Liver (tissue), 9 donors: Measurements from ENCODE around the gene XXYLT1. TPM values are rescaled to one million over a fixed set of nuclear protein-coding genes. Genes with fewer than 3 reads are reported as not detected.

Experiments
- DNase-seq: peaks from one replicate; pipeline ENCODE4 v3.0.0-alpha.2; 2017; ENCODE audit warnings: low spot score
- H3K27ac ChIP-seq, 2 donors: one replicate each; pipeline ENCODE4 v1.7.0; 2013; ENCODE audit warnings: inconsistent platforms in 2 of 2, low read length in 2 of 2, control low read depth in 1 of 2, low read depth in 1 of 2, mild to moderate bottlenecking in 1 of 2
- H3K27me3 ChIP-seq, 4 donors: one replicate each; pipeline versions ENCODE4 v1.6.1 to v1.7.0; 2013; ENCODE audit warnings: low read length in 3 of 4, inconsistent platforms in 1 of 4, mild to moderate bottlenecking in 1 of 4, moderate library complexity in 1 of 4; ENCODE audit not compliant: control insufficient read depth in 4 of 4, insufficient read depth in 4 of 4
- H3K36me3 ChIP-seq, 4 donors: one replicate each; pipeline versions ENCODE4 v1.6.1 to v1.7.0; 2013; ENCODE audit warnings: low read length in 3 of 4, mild to moderate bottlenecking in 3 of 4, low read depth in 1 of 4, moderate library complexity in 1 of 4; ENCODE audit not compliant: control insufficient read depth in 4 of 4, insufficient read depth in 3 of 4
- H3K4me1 ChIP-seq, 4 donors: one replicate each; pipeline versions ENCODE4 v1.6.1 to v1.7.0; 2013; ENCODE audit warnings: low read length in 3 of 4, mild to moderate bottlenecking in 3 of 4, moderate library complexity in 1 of 4; ENCODE audit not compliant: control insufficient read depth in 4 of 4, insufficient read depth in 4 of 4
- H3K4me3 ChIP-seq, 3 donors: one replicate each; pipeline versions ENCODE4 v1.6.1 to v1.7.0; 2013; ENCODE audit warnings: low read length in 3 of 3, control low read depth in 1 of 3, low read depth in 1 of 3, mild to moderate bottlenecking in 1 of 3
- H3K9ac ChIP-seq, 2 donors: one replicate each; pipeline ENCODE4 v1.7.0; 2013; ENCODE audit warnings: low read length in 2 of 2, mild to moderate bottlenecking in 2 of 2, moderate library complexity in 2 of 2, control low read depth in 1 of 2, low read depth in 1 of 2
- H3K9me3 ChIP-seq, 4 donors: one replicate each; pipeline versions ENCODE4 v1.6.1 to v1.7.0; 2013; ENCODE audit warnings: low read length in 3 of 4; ENCODE audit not compliant: control insufficient read depth in 4 of 4
- ATF3 ChIP-seq: IDR thresholded peaks from 2 replicates; pipeline ENCODE4 v1.6.1; 2016; ENCODE audit warnings: antibody characterized with exemption
- EGR1 ChIP-seq, 2 donors: IDR thresholded peaks; 2 replicates each; pipeline ENCODE4 v1.6.1; 2016 to 2018; ENCODE audit warnings: antibody characterized with exemption in 2 of 2, low read depth in 2 of 2
- FOXA1 ChIP-seq: IDR thresholded peaks from 2 replicates; pipeline ENCODE4 v1.6.1; 2016; ENCODE audit warnings: antibody characterized with exemption
- FOXA2 ChIP-seq: IDR thresholded peaks from 2 replicates; pipeline ENCODE4 v1.6.1; 2016; ENCODE audit warnings: antibody characterized with exemption
- GABPA ChIP-seq, 2 donors: IDR thresholded peaks in 1 of 2; conservative IDR thresholded peaks in 1 of 2; 2 replicates each; pipeline ENCODE4 v1.6.1; 2016; ENCODE audit warnings: antibody characterized with exemption in 2 of 2, mild to moderate bottlenecking in 1 of 2, moderate library complexity in 1 of 2
- HNF4A ChIP-seq, 2 donors: conservative IDR thresholded peaks; 2 replicates each; pipeline ENCODE4 v1.6.1; 2016; ENCODE audit warnings: antibody characterized with exemption in 2 of 2, mild to moderate bottlenecking in 2 of 2
- JUND ChIP-seq, 2 donors: IDR thresholded peaks; 2 replicates each; pipeline ENCODE4 v1.6.1; 2016; ENCODE audit warnings: antibody characterized with exemption in 2 of 2
- MAX ChIP-seq: IDR thresholded peaks from 2 replicates; pipeline ENCODE4 v1.6.1; 2016; ENCODE audit warnings: antibody characterized with exemption
- NR2F2 ChIP-seq: IDR thresholded peaks from 2 replicates; pipeline ENCODE4 v1.6.1; 2016; ENCODE audit warnings: antibody characterized with exemption
- RAD21 ChIP-seq, 2 donors: IDR thresholded peaks; 2 replicates each; pipeline ENCODE4 v1.6.1; 2016; ENCODE audit warnings: antibody characterized with exemption in 2 of 2, mild to moderate bottlenecking in 2 of 2
- RXRA ChIP-seq, 2 donors: IDR thresholded peaks; 2 replicates each; pipeline ENCODE4 v1.6.1; 2017 to 2018; ENCODE audit warnings: antibody characterized with exemption in 2 of 2, mild to moderate bottlenecking in 1 of 2
- SP1 ChIP-seq: IDR thresholded peaks from 2 replicates; pipeline ENCODE4 v1.6.1; 2018; ENCODE audit warnings: antibody characterized with exemption, mild to moderate bottlenecking
- TAF1 ChIP-seq: conservative IDR thresholded peaks from 2 replicates; pipeline ENCODE4 v1.6.1; 2016; ENCODE audit warnings: antibody characterized with exemption, mild to moderate bottlenecking
- YY1 ChIP-seq: IDR thresholded peaks from 2 replicates; pipeline ENCODE4 v1.6.1; 2016; ENCODE audit warnings: antibody characterized with exemption, mild to moderate bottlenecking
- ZBTB33 ChIP-seq: IDR thresholded peaks from 2 replicates; pipeline ENCODE4 v1.6.1; 2016; ENCODE audit warnings: antibody characterized with exemption
- WGBS: extraction: QIAGEN DNeasy Blood & Tissue Kit; methylation state at CpG from one replicate; pipeline ENCODE4 v1.1.7; 2013; 5-methylcytosine and 5-hydroxymethylcytosine counted together
- polyA plus RNA-seq, 2 donors: library from polyadenylated mRNA; stranded (reverse) in 1 of 2; unstranded in 1 of 2; fragments of 200-250 nt in 1 of 2; fragments of >200 nt in 1 of 2; fragmentation: Nextera tagmentation in 1 of 2; extraction: Ambion mirVana in 1 of 2; gene quantifications; one replicate each; pipeline versions ENCODE4 v1.2.1 to v1.2.3, GENCODE V29; 2013 to 2015
- total RNA-seq, 2 donors: library from RNA; depleted of rRNA; stranded (reverse); fragments of >200 nt; gene quantifications; one replicate each; pipeline ENCODE4 v1.2.3, GENCODE V29; 2014
- TF ChIP-seq, protein P1 (sequence below): fragments of 150-350 bp; IDR thresholded peaks from 2 replicates; pipeline ENCODE4 v1.5.1; 2017; ENCODE audit warnings: improper control_type of control experiment, low read depth, low read length; ENCODE audit not compliant: missing input control
- donor health status: healthy.
- donor health status: healthy.
- donor health status: healthy.
- donor health status: healthy.
- donor health status: healthy.

The XXYLT1 gene
- total and polyA plus RNA-seq, 4 donors, result 0.93 to 7.6 (median 2.8) TPM

GRCh38 chr3:195183071-195183776 lies 87.7 kb downstream of the XXYLT1 start:
- TF ChIP-seq EGR1 (IDR thresholded peaks at IDR 0.05; ENCODE audit: low read depth in 2 of 2) (no peak), ATF3 (no peak), ZBTB33 (no peak), HNF4A (conservative IDR thresholded peaks at IDR 0.05) (no peak), RAD21 (IDR thresholded peaks at IDR 0.05) (no peak), RXRA (IDR thresholded peaks at IDR 0.05) (no peak), FOXA1 (no peak), MAX (no peak), SP1 (no peak)
- Histone ChIP-seq H3K27me3 (no peaks in the 10 kb centered on the region), H3K9me3 (no peaks in the 10 kb centered on the region), H3K9ac (no peak overlapping the region), H3K36me3 (no peaks in the 10 kb centered on the region), H3K4me3 (no peak overlapping the region), H3K4me1 (no peaks in the 10 kb centered on the region), H3K27ac (no peak overlapping the region)
- no peak for DNase-seq
- WGBS, result 92% methylated on average over 9 of the region's 9 CpGs

- WGBS, result 70% methylated on average over 5 of the region's 5 CpGs
- Histone ChIP-seq H3K9ac (no peak overlapping the region), H3K4me3 (no peak overlapping the region), H3K27ac (no peak overlapping the region), H3K27me3 (no peaks in the 10 kb centered on the region), H3K9me3 (no peaks in the 10 kb centered on the region), H3K36me3 (no peaks in the 10 kb centered on the region), H3K4me1 (no peaks in the 10 kb centered on the region)
- TF ChIP-seq RAD21 (IDR thresholded peaks at IDR 0.05) (no peak), NR2F2 (no peak), YY1 (no peak), JUND (IDR thresholded peaks at IDR 0.05) (no peak), EGR1 (IDR thresholded peaks at IDR 0.05; ENCODE audit: low read depth in 2 of 2) (no peak), TAF1 (no peak), RXRA (IDR thresholded peaks at IDR 0.05) (no peak), GABPA (IDR thresholded peaks at IDR 0.05 in 1 of 2, conservative IDR thresholded peaks at IDR 0.05 in 1 of 2) (no peak), ZBTB33 (no peak), FOXA2 (no peak), ATF3 (no peak)
- TF ChIP-seq, protein P1, sequence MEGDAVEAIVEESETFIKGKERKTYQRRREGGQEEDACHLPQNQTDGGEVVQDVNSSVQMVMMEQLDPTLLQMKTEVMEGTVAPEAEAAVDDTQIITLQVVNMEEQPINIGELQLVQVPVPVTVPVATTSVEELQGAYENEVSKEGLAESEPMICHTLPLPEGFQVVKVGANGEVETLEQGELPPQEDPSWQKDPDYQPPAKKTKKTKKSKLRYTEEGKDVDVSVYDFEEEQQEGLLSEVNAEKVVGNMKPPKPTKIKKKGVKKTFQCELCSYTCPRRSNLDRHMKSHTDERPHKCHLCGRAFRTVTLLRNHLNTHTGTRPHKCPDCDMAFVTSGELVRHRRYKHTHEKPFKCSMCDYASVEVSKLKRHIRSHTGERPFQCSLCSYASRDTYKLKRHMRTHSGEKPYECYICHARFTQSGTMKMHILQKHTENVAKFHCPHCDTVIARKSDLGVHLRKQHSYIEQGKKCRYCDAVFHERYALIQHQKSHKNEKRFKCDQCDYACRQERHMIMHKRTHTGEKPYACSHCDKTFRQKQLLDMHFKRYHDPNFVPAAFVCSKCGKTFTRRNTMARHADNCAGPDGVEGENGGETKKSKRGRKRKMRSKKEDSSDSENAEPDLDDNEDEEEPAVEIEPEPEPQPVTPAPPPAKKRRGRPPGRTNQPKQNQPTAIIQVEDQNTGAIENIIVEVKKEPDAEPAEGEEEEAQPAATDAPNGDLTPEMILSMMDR, result no peak
- no peak for DNase-seq
These were observed 88.5 kb downstream of the XXYLT1 start for GRCh38 chr3:195182470-195182795.
